Inflammatory macrophage (primary cell): Measurements from ENCODE around the gene GPR26.

ENCODE experiments used
- DNase-seq, 2 donors: peaks; one replicate each; pipeline ENCODE4 v3.0.0-alpha.2; 2020 to 2022

GPR26 gene

DNA sequence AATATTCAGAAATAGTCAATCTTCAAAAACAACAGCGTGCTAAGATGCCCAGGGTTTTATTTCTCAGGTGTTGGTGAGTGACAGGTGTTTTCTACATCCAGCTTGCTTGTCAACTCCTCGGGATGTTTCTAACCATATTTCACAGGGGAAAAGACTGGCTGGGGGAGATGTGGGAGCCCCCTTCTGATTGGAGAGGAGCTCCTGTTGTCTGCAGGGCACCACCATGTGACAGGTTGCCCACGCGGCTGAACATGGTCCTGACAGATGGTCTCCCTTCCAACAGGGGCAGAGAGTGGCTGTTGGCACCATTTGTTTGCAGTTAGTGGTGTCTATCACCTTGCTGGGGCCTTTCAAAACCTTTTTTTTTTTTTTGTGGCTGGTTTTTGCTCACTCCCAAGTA, 16.5 kb upstream of the GPR26 start:
- no peak for DNase-seq

DNA sequence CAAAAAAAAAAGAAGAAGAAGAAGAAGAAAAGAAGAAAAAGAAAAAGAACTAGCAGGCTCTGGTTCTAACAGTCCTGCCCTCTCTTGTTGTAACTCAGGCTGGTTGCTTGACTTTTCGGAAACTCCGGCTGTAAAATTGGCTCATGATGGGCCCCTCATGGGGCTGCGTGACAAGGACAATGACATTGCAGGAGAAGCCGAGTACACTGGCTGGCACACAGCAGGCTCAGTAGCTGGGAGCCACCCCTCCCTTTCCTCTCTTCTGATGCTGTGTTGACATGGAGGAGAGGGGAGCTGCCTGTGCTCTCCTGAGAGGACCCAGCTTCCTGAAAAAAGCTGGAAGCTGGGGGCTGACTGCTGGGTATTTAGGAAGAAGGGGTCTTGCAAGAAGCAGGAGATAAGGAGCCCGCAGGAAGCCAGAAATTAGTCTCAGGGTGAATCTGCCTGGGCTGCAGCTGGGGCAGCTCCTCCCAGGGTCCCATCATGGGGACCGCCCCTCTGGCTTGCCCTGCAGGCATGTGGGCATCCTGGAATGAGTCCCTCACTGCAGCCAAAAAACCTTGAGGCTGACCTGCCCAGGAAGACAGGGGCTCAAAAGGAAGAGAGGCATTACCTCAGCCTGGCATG, 14.6 kb upstream of the GPR26 start:
- DNase-seq, result no peak

DNA sequence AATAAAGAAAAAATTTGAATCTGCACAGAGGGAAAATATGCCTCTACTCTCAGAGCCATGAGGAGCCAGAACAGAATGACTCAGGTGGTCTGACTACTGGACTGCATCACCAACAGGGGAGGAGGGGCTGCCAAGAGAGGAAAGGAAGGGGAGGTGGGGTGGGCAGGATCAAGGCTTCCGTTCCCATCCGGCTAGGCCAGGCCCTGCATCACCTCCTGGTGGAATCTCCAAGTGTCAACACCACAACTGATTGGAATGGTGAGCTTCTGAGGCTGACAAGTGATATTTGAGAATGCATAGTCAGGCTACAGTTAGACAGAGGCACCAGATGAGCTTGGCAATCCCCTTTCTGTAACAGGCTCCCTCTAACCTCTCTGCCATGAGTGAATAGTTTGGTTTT, 10.4 kb upstream of the GPR26 start:
- DNase-seq, result no peak

DNA sequence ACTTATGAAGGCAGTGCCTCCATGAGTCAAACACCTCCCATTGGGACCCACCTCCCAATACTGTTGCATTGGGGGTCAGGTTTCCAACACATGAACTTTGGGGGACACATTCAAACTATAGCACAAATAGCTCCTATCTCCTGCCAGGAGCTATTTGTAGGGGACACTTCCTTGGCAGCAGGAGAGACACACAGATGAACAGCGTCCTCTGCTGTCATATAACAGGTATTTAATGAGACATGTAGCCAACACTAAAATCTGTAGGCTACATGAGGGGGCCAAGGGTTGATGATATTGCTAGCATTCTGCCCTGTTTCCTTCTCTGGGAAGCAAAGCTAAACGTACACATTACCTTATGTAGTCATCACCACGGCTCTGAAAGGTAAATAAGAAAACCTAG, 2.6 kb upstream of the GPR26 start:
- DNase-seq, result no peak

DNA sequence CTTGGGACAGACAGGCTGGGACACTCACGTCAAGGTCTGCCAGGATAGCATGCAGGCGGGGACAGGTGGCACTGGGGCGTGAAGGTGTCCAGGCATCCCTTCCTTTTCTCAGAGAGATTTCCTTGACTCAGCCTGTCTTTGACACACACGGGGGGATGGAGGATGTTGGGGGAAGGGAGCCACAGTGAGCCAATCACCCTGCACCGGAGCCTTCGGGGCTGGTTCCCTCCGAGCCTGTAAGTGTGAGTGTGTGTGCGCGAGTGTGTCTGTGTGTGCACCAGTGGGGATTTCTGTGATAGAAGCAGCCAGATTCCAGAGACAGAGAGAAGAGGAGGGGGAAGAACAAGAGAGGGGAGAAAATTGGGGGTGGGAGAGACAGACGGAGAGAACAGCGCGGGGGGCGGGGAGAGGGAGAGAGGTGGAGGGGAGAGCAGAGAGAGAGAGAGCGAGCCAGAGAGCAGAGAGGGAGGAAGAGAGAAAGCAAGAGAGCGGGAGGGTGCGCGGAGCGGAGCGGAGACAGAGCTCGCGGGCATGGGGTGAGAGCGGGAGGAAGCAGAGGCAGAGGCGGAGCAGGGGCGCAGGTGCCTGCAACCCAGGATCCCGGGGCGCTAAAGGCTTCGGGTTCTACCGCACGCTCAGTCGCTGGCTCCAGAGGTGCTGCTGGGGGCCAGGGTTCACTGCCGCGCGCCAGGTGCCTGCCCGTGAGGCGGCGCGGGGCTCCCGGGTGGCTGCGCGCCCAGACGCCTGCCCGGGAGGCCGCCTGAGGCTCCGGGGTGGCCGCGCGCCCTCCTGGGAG, 466 bp upstream of the GPR26 start:
- no peak for DNase-seq

DNA sequence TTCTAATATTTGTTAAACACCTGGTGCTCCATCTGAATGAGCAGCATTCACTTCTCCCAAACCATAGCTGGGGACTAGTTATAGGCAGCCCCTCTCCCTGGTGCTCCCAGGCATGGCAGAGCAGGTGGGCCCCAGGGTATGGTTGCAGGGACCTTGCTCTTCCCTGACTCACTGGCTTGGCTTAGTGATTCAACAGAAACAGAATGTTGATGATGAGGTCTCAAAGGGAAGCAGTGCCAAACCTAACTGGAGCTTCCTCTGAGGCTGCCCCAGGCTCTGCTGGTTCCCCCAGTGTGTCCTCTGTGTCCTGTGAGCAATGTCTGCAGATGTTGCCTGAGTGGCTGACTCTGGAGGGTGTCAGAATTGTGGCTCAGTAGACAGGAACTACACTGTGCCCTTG, 3.7 kb downstream of the GPR26 start:
- no peak for DNase-seq

DNA sequence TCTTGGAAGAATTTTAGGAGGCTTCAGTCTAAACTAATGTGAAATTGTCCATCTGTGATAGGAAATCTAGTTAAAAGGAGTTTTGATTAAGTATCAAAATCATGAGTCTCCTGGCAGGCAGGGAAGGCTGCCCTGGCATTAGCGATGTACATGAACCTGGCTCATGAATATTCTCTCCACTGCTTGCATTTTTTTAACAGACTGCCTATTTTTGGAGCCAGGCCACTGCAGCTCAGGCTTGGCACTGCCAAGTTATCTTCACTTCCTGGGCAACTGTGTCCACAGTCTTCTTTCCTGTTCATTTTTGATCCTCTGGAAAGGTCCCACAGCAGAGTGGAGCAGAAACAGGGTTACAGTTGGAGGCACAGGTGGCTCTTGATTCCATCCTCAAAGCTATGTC, 7.0 kb downstream of the GPR26 start:
- no peak for DNase-seq

- DNase-seq, result no peak
These were observed 8.6 kb downstream of the GPR26 start for GRCh38 chr10:123674741-123675140.

- no peak for DNase-seq
These were observed 9.7 kb downstream of the GPR26 start for GRCh38 chr10:123675811-123676210.

- DNase-seq, result no peak
These were observed 11.4 kb downstream of the GPR26 start for GRCh38 chr10:123677556-123677955.

GRCh38 chr10:123678376-123678775, 12.2 kb downstream of the GPR26 start:
- no peak for DNase-seq

GRCh38 chr10:123681285-123681684, 15.1 kb downstream of the GPR26 start:
- no peak for DNase-seq

DNA sequence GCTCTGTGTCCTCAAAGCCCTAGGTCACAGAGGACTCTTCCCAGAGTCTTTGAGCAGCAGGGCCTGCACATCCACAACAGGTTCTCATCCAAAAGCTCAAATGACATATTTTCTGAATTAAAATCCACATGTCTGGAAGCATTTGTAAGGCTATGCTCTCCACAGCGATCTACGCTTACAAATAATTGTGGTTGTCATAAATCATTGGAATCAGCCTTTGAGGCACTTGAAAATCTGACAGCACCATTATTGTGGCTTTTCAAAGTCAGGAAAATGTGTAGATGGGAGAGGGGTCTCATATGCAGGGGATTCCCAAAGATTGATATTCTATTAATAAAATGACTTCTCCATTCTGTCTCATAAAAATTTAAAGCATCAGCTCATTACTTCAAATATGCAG, 16.3 kb downstream of the GPR26 start:
- DNase-seq, result no peak

DNA sequence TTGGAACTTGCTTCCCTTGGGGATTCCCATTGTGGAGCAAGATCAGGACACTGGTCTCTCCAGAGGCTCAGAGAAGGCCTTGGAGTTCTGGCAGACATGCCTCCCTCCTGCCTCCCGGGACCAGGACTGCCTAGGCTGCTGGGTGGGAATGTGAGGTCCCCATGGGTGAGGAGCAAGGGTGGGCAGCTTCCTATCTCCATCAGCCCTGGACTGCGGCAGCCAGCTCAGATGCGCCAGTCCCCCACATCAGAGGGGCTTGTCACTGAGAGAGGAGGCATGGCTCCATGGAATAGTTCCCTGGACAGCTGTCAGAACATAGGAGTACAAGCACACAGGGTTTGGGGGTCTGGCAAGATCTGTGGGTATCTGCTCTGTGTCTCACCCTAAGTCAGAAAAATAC, 17.3 kb downstream of the GPR26 start:
- DNase-seq, result no peak

DNA sequence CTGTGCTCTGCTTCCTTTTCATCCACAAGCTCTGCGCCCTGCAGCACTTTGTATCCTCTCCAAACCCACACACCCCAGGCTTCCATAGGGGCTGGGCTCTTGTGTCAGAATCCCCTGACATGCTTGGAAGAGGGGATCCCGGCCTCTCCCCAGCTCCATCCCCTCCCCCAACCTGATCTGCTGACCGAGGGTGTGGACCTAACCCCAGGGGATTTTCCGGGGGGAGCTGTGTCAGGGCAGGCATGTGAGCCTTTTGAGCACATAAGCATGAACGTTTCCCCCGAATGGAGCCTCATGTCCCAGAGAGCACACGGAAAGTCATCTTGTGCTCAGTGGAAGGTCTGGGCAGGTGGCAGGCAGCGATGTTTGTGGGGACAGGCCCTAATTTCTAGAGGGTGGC, 17.7 kb downstream of the GPR26 start:
- no peak for DNase-seq

DNA sequence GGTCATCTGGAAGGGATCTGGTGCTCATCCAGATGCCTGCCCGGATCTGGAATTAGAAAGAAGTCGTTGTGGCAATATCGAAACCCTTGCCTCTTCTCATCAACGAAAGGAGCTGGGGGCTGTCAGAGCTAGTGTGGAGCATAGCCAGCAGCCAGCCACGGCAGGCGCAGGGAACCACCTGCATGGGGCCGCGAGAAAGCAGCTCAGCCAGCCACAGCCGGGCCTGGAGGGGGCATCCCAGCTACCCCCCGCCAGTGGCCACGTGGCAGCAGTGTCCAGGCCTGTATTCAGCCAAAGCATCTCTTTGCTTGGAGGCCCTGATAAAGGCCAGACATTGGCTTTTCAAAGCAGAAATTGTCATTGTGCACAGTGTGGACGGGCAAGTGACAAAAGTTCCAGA, 19.1 kb downstream of the GPR26 start:
- DNase-seq, result no peak

DNA sequence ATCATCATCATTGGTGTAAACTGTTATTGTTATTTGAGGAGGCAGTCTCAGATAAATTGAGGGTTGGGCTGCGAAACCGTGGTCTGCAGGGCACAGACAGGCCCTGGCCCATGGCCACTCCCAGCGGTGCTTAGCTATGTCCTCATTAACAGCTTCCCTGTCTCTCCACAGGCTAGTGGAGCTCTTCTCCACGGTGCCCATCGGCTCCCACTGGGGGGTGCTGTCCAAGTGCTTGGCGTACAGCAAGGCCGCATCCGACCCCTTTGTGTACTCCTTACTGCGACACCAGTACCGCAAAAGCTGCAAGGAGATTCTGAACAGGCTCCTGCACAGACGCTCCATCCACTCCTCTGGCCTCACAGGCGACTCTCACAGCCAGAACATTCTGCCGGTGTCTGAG, 21.6 kb downstream of the GPR26 start:
- no peak for DNase-seq

DNA sequence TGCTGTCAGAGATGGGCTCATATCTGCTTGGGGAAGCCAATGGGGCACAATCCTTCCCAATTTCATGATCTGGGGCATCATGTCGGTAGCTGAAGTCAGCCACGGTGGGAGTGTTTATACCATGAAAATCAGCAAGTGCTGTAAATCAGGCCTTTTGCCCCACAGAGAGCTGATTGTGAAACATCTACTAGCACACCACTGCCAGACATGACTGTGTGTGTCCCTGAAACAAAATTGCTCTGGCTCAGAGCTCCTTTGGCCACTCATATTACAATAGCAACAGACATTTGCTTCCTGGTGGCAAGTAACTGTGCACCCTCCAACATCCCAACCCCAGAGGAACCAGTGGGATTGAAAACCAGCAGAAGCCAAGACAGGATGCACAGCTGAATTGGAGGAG, 23.7 kb downstream of the GPR26 start:
- DNase-seq, result no peak

GRCh38 chr10:123703195-123703790, 37.1 kb downstream of the GPR26 start:
- no peak for DNase-seq

- DNase-seq, result no peak
These were observed 37.9 kb downstream of the GPR26 start for GRCh38 chr10:123704076-123704475.

DNA sequence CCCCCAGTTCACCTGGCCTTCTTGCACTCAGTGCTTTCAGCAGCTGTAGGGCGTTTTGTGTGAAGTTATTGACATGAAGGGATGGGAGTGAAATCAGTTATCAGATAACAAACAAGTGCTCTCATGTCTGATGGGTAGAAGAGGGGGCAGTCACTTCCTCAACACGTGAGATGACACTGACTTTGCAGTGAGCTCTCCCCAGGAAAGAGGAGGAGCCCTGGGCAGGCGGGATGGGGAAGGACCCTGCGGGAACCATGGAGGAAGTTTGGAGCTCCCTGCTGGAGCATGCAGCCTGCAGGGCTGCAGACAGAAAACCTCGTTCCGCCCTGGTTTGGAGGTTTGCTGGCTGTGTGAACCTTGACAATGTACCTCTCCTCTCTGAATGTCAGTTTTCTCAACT, 38.7 kb downstream of the GPR26 start:
- DNase-seq, result no peak

DNA sequence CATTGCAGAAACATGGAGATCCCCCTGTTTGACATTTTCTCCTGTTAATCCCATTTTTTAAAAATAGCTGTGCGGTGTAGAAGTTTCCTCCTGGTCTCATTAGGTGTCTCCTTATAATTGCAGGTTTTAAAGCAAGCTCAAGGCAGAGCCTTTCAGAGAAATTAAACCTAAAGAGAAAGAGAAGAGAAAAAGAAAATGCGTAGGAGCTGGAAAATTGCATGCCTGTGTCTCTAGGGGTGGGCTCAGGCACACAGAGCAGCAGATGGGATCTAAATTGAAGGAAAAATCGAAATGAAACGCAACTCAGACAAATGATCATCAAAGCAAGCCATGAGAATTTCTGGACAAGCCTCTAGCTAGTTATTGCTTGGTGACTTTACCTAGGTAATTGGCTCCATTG, 40.1 kb downstream of the GPR26 start:
- no peak for DNase-seq

DNA sequence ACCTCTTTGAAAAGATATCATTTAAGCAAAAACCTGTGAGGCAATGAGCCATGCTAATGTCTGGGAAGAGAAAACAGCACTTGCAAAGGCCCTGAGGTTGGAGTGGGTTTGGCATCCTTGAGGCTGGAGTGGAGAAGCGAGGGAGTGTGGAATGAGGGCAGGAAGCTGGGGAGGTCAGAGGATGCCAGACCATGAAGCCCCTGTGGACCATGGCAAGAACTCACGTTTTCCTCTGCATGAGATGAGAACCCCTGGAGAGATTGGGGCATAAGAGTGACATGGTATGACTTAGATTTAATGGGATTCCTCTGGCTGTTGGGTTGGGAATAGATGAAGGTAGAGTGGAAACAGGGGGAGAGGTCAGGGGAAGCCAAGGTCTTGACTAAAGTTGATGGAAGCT, 49.4 kb downstream of the GPR26 start:
- DNase-seq, result no peak

GRCh38 chr10:123717336-123717735, 51.2 kb downstream of the GPR26 start:
- DNase-seq, result no peak
